HG02759 (cell line): Measurements from ENCODE around the gene DHX29.

Source experiments
- ATAC-seq: cut with Tn5 transposase; IDR thresholded peaks from one replicate; pipeline ENCODE4 v1.9.1; 2021; ENCODE audit warnings: mild to moderate bottlenecking, moderate library complexity; ENCODE audit not compliant: unreplicated experiment

DHX29 gene

GRCh38 chr5:55234121-55234700 is 73.3 kb downstream of the DHX29 start:
- ATAC-seq, result peak; percentile 4

GRCh38 chr5:55232985-55233928 is 74.2 kb downstream of the DHX29 start, which contains the start of gene CCNO:
Gene CCNO (minus strand): TSS chr5:55233608. CDS start chr5:55233523, 85 bp downstream.
- ATAC-seq, result peak; percentile 74

- ATAC-seq, result no peak
Measured at GRCh38 chr5:55232271-55232984, 75.1 kb downstream of the DHX29 start.

- no peak for ATAC-seq
Measured at GRCh38 chr5:55231919-55232270, 75.6 kb downstream of the DHX29 start.

GRCh38 chr5:55231029-55231918 is 76.2 kb downstream of the DHX29 start:
- ATAC-seq, result no peak

- no peak for ATAC-seq
Measured at GRCh38 chr5:55230086-55230629, 77.3 kb downstream of the DHX29 start.

GRCh38 chr5:55227664-55228430 is 79.6 kb downstream of the DHX29 start:
- no peak for ATAC-seq

GRCh38 chr5:55226934-55227663 is 80.4 kb downstream of the DHX29 start, which contains the start of gene MCIDAS:
Gene MCIDAS (minus strand): TSS chr5:55227315. CDS start chr5:55227138, 177 bp downstream.
- peak; percentile 54 for ATAC-seq

GRCh38 chr5:55226027-55226933 is 81.2 kb downstream of the DHX29 start:
- peak; percentile 75 for ATAC-seq

- no peak for ATAC-seq
Measured at GRCh38 chr5:55225346-55225745, 82.1 kb downstream of the DHX29 start.

- no peak for ATAC-seq
Measured at GRCh38 chr5:55223812-55224240, 83.7 kb downstream of the DHX29 start.

GRCh38 chr5:55222985-55223811 is 84.3 kb downstream of the DHX29 start:
- ATAC-seq, result no peak

GRCh38 chr5:55222092-55222984 is 85.2 kb downstream of the DHX29 start:
- no peak for ATAC-seq

GRCh38 chr5:55220433-55221185 is 86.9 kb downstream of the DHX29 start:
- no peak for ATAC-seq

GRCh38 chr5:55219770-55220169 is 87.7 kb downstream of the DHX29 start:
- ATAC-seq, result no peak
